ENCODE results near the gene FAT3. TPM values are rescaled to one million over a fixed set of nuclear protein-coding genes. Genes with fewer than 3 reads are reported as not detected.

FAT3 gene
- total RNA-seq, 1 donor from 2014 or later, result 0.12 TPM

DNA sequence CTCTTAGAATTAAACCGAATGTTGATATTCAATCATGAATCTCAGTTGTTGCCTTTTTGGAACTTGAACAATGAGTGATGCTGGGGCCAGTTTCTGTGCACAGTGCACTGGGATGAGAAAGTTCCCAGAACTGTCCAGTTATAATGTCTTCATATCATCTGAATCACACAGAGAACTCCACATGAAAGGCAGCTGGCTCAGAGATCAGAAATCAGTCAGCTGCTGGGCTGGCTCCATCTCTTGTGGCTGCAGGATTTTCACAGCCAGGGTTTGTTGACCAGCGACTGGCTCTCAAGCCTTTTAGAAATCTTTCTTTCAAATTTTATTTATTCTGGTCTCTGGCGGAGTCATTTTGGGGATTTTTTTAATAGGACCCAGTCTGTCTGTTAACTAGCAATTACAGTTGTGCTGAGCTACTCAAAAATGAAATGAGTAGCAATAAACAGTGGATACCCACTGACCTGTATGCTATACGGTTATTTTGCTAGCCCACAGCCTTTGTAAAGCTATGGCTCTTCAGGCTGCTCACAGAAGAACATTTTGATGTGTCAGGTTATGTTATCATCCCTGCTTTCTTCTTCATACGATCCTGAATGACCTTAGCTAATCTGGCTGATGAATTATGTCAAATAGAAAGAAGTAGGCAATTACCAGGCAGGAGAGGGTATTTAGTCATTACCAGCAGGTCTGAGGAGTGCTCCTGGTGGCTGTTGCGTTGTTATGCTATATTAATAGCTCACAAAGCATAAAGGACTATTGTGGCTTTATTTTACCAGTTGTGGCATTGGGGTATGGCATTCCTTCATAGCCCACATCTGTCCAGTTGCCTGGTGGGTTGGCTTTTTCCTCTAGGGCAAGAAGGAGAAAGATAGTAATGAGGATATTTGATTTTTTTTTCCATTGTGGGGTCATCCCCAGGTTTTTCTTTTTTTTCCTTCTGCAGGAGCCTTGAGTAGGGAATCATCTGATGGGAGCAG lies 3.6 kb downstream of the FAT3 start:
- ATAC-seq, result no peak

DNA sequence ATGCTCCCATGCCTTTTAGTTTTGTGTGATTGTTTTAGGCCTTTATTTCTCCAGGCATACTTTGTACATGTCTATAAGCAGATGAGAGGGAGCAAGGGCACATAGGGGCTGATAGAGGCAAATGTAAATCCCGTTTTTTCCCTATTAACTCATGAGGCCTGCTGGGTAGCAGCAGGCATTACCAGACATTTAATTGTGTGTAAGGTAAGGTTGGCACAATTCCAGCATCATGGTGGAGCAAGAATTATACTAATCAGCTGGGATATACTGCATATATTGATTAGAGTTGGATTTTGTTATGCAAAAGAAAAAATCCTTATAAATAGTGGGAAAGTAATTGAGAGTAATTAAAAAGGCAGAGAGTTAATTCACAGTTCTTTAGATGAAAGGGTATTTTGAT lies 12.2 kb downstream of the FAT3 start:
- ATAC-seq, result no peak

DNA sequence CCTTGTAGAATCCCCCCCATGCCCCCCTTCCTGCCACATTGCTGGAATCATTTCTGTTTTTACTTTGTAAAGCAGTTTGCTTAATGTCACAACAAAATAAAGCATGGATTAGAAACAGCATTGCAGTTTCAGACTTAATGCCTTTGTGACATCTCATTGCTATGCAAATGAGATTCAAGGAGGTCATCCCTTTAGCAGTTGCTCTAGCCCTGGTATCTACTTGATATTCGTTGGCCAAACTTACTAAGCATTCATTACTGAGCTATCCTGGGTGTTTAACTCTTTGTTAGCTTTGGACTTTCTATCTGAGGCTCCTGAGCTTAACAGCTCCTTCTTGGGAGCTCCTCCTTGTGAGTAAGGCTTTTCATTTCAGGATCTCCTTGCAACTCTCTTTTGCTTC lies 16.3 kb downstream of the FAT3 start:
- no peak for ATAC-seq

DNA sequence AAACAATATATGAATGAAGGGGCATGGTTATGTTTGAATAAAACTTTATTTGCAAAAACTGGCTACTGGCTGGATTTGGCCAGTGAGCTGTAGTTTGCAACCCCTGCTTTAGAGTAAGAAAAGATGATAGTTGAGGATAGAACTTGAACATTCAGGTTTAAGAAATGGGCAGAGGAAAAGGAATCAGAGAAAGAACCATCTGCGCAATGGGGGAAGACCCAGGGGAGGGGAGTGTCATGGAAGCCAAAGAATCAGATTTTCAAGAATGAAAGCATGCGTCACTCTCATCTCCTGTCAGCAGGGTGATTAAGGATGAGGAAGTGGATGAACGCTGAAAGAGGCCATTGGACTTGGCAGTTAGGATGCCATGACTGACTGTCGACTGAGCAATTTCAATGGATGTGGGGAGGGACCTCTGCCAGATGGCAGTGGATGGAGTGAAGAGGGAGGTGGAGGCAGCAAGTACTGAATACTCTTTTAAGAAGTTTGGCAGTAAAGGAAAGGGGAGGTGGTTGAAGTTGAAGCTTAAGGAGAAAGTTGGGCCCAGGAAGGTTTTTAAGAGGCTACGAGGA lies 21.2 kb downstream of the FAT3 start:
- no peak for ATAC-seq

DNA sequence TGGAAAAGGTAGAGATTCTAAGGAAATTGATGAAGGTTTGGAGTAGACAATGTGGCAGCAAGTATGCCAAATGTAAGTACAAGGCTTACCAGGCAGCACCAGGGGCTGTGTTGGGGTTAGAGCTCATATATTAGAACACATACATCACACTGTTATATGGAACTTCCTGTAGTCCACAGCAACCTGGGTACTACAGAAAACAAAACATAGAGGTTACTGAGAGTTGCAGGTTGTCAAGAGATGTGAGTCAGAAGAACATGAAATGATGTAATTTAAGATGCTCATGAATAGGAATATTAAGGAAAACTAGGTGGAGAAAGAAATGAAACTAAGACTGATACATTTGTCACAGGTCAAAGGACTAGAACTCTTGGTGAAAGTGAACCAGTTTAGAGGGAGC lies 22.0 kb downstream of the FAT3 start:
- ATAC-seq, result no peak

DNA sequence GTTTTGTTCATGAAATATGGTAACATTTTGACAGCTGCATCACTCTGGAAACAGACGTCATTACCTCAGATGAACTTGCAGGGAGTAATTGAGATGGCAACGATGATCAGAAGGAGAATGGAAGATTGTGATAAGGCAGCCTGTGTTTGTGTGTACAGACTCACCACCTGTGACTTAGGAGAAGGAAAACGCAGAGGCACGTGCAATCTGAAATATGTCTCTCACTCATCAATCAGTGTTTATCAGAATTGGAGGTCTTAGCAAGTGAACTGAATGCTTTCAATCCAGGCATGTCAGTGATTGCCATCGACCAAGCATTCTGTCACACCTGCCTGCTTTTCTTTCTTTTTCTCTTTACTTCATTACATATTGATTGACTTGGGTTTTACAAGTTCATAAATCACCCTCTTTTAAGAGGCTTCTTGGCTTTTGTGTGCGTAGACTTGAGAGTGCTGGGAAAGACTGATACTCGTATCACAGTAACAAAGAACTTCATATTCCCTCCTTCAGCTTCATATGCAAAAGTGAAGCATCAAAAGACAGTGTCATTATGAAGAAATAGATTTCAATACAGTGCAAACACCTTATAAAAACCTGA lies 24.6 kb downstream of the FAT3 start:
- no peak for ATAC-seq

DNA sequence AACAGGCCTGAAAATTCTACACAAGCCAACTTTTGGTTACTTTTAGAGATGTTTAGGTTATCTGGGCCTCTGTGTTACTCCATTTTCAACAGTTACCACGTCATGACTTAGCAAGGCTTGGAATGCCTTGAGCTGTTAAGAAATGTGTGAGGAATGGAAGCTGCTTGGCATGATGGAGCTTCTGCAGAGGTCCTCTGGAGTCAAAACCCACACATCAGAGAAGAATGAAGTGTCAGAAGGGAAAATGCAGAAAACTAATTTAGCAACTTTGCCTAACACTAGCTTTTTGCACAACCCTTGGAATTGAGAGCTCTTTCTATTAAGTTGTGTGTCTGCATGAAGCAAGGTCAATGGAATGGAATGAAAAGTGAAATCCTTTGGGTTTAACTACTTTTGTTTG lies 27.4 kb downstream of the FAT3 start:
- no peak for ATAC-seq

DNA sequence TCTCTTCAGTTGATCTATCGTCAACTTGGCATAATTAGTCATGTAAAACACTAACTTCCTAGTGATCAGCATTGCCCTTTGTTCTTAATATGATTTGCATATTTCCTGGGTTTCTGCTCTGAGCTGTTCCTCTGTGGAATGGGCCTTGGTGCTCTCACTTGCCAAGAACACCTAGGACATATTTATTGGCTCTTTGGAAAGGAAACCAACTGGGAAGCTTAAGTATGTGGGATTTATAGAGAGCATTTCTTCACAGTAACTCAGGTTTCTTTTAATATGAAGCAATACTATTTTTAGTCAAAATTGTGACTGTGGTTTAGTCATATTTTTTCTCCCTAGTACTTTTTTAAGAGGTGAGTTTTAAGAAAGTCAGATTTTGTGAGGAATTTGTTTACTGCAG lies 28.8 kb downstream of the FAT3 start:
- no peak for ATAC-seq

DNA sequence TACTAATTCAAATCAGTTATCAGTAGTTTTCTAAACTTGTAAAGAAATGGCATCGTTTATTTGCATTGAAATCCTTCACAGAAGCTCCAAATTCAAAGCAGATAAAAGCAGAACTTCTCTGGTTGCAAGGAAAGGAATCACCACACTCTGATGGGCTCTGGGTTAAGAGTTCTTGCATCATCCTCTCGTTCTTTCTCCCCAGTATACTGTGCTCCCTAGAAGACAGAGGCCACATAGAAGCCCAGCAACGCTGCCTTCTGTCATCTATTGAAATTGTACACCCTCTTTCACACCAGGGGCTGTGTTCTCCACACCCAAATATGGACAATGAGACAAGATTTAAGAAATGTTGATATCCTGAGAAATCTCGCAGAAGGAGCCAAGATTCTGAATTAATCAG lies 29.3 kb downstream of the FAT3 start:
- ATAC-seq, result no peak

DNA sequence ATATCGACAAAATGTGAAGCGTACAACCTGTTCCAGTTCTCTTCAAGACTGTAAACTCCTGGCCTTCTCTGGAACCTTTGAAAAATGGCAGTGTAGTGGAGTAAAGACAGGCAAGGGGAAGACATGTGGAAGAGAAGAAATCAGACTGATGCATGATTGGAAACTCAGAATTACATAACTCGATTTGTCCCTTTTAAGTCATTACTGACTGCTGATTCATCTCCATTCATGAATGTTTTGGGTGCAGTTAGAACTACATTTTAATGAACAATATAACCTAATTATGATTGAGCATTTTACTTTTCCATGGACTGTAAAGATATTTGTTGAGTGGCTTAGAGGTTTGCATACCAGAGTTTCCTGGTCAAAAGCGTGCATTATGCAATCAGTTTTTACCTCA lies 32.9 kb downstream of the FAT3 start:
- no peak for ATAC-seq

DNA sequence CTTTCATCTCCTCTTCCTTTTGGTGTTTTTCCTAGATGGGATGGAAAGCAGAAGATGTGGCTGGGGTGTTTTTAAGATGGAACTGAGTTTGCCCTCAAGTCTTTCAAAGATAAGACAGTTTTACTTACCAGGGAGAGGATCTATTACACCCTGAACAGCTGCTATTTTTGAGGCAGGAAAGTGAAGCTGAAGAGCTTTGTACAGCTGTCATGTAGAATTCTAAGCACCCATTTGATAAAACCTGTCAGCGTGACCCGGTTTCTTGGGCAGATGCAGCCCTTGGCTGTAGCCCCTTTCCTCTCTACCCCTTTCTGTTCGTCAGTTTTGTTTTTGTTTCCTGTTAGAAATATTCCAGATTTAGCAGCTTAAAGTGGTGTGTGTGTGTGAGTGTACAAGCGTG lies 35.2 kb downstream of the FAT3 start:
- no peak for ATAC-seq

DNA sequence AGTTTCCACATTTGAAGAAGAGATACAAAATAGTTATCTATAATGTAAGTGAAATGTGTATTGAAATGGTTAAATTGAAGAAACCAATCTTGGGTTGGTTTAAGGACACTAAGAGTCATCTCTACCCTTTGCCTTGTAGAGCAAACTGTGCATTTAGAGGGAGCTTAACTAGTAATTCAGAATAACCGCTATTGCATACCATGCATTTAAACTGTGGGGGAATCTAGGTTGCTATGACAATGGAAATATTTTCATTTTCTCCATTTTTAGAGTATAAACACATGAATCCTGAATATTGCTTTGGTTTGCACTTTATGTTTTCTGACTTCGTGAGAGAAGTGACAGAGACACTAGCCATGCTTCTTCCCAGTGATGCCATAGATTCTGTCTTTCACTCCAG lies 39.7 kb downstream of the FAT3 start:
- no peak for ATAC-seq

DNA sequence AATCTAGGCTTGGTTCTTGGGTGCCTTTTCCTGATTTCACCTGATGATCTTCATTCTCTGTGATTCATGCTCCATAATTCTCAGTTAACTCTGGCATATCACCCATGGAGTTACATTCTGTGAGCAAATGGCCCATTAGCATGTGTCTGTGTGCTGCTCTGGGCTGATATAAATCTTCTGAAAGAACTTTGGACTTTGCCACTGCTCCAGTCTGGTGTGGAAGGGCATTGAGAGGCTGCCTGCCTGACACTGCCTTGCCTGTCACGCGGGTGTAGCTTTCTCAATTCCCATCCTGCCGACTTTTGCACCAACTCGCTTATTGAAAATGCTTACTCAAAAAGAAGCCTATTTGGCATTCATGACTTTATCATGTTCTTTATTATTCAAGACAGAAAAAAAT lies 42.2 kb downstream of the FAT3 start:
- no peak for ATAC-seq

DNA sequence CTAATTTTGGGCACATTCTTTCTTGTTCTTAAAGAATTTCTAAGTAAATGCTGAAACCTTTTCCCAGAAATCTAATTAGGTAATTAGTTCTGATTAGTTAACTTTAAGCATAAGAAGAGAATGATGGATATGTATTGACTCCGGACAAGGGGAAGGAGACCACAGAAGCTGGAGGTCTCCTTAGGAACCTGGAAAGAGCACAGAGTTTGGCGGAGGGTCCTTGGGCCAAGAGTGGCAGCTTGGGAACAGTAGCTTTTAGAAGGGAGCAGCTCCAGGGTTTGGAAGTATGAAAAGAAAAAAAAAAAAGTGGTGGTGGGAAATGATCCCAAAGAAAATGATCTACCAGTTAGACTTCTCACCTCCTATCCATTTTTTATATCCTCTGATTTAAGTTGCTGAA lies 42.7 kb downstream of the FAT3 start:
- no peak for ATAC-seq

DNA sequence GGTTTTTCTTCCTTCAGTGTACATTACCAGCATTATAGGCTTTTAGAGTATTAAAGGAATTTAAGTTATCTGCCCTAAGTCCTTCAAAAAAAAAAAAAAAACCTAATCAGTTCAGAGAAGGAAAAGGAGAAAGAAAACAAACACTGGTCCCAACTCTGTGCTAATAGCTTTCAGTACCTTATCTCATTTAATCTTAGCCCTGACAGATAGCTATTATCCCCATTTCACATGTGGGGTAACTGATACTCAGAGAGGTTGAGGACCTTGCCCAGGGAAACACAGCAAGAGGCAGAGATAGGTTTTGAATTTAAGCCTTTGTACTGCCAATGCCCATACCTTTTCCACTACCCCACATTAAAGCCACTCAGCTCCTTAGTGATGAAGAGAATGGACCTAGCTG lies 43.4 kb downstream of the FAT3 start:
- no peak for ATAC-seq

DNA sequence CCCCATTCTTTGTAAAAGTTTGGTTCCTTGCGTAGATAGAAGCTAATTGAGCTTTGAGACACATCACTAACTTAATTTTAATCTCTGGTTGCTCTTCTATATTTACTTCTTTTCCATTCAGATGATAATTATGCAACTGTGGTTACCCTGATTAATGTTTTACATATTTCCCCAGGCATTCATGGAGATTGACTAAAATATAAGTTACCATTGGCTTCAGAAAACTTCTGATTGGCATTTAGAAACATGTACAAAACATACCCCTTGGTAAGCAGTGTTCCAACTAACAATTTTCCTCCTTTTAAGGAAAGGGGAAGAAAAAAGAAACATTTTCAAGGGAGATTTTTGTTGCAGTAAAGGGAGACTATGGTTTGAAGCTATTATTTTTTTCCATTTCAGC lies 43.9 kb downstream of the FAT3 start:
- ATAC-seq, result no peak

DNA sequence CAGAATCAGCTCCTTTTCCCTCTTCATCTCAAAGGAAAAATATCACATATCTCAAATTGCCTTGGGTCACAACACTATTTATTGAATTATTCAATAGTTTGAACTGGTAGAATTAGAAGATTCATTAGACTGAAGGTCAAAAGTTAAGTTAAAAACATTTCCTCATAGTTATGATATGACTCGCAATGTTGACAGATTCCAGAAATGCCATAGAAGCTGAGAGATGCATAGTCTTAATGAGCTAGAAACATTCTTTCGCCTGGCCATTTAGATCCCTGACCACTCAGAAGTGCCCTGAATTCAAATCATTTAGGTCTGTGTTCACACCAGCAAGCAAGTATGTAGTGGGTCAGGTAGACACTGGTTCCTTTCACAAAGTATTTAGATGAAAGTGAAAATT lies 44.4 kb downstream of the FAT3 start:
- no peak for ATAC-seq

DNA sequence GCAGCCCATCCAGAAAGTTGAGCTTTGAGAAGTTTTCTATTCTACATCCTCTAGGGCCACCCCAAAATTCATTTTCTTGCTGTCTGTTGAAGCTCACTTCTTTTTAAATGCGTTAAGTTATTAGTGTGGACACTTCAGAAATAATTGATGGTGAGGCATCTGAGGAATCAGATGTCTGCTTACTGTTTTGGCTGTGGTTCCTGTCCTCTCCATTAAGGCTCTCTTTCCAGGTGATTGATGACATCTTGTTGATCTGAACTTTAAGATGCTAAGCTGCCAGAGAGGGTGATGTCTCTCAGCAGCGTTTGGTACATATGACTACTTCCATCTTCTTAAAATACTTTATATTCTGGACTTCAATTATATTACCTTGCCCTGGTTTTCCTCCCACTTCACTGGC lies 45.2 kb downstream of the FAT3 start:
- ATAC-seq, result no peak

DNA sequence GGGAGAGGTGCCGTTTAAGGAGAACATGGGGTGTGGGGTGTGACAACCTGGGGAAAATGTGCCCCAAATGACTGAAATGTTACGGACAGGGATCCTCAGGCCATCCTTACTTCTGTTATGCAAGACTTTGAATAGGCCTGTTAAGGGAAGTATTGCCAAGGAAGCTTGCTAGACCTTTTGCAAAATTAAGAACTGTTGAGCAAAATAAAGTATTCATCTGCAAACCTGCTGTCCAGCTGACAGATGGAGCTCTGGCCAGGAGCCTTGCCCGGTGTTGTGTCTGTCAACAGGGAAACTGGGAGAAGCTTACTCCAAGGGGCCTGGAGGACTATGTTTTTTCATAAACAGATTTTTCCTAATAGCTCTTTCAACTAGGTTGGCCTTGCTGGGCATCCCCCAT lies 48.0 kb downstream of the FAT3 start:
- ATAC-seq, result no peak

Data from esophagus mucosa (tissue), 1 donor.